Right renal cortex interstitium (tissue), 3 donors: ENCODE measurements around the gene WNT5A. TPM values are rescaled to one million over a fixed set of nuclear protein-coding genes. Genes with fewer than 3 reads are reported as not detected.
"Not testable (repeated sequence)": the region's sequence is repeated elsewhere in the genome, so short reads cannot be mapped to it uniquely, and the experiment has no call there.

Source experiments
- DNase-seq, 3 donors: peaks; one replicate each; pipeline ENCODE4 v3.0.0-alpha.2; 2013; ENCODE audit warnings: low read depth in 3 of 3, low spot score in 2 of 3
- polyA plus RNA-seq, 3 donors: library from polyadenylated mRNA; unstranded; fragments of 120-200 nt; gene quantifications; one replicate each; pipeline ENCODE4 v1.2.1, GENCODE V29; 2013; ENCODE audit not compliant: insufficient read length in 3 of 3

The WNT5A gene
- polyA plus RNA-seq, 3 donors = 38.4 to 44.3 (median 38.5) TPM

DNA sequence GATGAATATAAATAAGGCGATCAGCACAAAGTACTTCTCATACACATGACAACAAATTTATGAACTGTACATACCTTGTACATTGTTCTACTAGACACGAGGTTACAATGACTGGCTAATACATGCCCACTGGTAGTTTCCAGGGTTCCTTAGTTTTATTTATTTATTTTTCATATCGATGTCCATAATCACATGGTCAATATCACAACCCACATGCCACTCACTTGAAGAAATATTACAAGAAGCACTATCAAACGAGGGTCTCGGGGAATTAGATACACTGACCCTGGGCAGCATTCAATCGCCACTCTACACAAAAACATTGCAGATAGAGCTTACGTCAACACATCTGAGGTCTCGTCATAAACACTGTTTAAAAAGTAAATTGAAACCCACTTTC is 21.2 kb upstream of the WNT5A start:
- no peak for DNase-seq

DNA sequence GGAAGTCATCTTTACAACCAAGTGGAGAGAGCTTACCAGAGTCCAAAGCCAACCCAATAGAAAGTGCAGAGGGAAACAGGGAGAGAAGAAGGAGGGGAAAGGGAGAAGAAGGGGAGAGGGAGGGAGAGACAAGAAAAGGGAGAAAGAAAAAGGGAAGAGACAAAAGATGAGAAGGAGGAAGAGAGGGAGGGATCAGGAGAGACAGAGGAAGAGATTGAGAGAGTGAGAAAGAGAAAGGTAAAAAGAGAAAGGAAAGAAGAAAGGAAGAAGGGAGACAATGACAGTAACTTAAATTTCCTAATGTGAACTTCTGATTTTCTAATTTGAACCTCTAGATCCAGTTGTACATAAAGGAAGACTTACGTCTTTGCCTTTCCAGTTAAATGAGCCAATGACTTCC is 20.7 kb upstream of the WNT5A start:
- DNase-seq = no peak

DNA sequence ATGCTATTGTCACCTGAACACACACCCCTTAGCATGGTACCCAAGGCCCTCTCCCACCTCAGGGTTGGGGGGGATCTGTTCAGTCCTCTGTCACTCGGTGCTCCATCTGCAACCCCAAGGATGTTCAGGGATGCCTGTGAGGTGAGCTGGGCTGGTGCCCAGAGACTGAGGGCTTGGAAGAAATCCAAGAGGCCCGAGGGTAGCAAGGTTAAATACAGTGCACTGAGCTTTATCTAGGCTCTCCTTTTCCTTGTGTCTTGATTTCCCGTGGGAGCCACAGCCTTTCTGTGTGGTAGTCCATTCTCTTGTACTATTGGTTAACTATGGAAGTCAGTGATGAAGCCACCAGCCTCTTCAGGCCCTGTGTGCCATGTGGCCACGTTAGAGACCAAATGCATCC is 18.7 kb upstream of the WNT5A start:
- DNase-seq = no peak

DNA sequence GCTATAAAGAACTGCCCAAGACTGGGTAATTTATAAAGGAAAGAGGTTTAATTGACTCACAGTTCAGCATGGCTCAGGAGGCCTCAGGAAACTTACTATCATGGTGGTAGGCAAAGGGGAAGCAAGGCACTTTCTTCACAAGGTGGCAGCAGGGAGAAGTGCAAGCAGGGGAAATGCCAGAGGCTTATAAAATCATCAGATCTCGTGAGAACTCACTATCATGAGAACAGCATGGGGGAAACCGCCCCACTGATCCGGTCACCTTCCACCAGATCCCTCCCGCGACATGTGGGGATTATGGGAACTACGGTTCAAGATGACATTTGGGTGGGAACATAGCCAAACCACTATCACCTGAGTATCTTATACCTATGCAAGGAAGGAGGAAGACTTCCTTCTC is 18.0 kb upstream of the WNT5A start:
- not testable (repeated sequence) for DNase-seq

DNA sequence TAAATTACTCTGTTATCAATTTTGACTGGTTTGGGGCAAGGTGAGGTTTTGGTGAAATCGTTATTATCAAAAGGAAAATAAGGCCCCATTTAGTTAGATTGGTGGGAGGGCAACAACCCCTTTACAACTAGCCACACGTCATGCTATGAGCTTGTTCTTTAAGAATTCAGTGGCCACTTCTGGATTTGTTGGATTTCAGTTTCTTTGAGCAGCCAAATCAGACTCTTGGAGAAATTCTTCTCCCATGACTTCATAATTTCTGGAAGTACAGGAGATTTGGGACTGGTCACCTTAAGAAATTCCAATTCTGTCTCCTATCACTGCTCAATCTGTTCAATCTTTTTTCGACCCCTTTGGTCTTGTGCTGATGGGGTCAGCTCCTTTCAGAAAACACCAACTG is 14.8 kb upstream of the WNT5A start:
- no peak for DNase-seq

DNA sequence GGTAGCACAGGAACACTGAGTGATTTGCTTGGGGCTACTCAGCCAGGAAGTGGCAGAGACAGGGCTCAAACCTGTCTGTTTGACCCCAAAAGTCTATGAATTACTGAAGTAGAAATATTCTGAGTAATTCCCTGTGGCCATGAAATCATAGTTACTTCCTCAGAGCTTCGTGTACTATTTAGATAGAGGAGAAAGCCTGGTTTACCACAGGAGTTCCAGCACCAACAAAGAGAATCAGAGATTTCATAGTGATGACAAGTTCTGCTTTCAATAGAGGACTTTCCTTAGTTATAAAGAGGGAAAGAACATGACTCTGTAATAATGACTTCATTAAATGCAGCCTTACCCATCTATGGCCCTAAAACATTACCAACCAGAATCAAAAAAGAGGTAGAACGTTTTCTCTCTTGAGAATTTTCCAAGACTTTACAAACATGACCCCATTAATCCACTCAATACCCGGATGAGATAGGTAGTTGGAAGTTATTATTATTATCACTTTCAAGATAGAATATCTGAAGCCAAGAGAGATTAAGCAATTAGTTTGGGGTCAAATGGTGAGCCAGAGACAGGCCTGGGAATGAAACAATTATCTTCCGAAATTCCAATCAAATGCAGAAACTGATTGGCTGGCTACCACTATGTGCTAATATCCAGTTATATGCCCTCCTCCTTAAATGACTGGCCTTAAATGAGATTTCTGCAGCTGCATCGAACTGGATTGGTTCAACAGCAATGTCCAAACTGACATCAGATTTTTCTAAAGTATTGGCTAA is 13.6 kb upstream of the WNT5A start:
- DNase-seq = no peak

DNA sequence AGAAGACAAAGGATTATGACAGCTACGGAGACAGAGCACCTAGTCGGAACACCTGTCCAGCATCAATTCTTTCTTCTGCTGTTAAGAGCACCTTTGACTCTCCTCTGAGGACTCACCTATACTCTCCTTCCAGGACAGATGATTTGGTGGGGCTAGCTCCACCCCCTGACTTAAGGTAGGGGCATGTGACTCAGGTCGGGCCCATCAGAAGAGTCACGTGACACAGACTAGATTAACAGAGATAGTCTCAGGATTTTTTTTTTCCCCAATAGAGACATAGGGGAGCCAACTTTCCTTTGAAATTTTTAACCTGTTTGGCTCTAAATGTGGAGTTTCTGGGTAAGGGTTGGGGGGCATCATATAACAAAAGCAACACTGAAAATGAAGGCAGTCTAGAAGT is 11.4 kb upstream of the WNT5A start:
- DNase-seq = no peak

DNA sequence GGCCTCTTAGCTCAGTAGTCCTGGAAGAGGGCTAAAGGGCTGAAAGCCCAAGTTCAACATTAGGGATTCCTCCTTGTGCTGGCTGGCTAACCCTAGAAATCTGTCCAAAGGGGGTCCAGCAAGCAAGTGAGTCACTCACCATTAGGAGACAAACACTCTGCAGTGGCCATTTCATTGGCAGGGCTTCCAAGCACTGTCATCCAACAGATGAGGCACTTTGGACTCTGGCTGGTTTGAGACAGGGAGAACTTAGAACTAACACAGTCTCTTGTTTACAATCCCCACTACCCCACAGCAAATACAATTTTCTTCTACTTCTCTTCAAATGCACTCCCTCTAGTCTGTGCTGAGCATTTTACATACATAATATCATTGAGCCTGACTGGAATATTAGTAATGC is 10.1 kb upstream of the WNT5A start:
- DNase-seq = no peak

DNA sequence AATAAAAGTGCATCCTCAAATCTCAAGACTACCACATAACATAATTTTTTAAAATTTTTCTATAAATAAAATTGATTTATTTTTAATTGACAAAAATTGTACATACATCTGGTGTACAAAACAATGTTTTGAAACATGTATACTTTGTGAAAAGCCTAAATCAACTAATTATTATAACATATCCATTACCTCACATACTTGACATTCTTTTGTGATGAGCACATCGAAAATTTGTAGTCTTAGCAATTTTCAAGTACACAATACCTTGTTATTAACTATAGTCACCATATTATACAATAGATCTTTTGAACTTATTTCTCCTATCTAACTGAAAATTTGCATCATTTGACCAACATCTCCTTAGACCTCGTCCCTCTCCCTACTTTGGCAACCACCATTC is 7.9 kb upstream of the WNT5A start:
- no peak for DNase-seq

DNA sequence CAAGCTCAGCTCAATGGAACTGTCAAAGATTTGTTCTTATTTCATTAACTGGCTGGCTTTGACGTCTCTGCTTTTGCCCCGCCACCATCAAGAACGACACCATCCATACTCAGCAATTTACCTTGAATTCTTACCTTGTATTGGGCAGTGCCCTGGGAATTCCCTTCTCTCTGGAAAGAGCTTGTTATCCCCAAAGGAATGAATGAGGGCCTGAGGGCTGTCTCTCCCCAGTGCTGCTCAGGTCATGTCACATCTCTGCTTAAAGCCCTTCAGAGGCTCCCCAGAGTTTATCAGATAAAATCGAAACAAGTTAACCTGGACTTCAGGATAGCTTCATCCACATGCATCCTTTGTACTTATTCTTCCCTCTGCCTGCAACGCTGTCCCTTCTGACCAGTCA is 5.9 kb upstream of the WNT5A start:
- no peak for DNase-seq

DNA sequence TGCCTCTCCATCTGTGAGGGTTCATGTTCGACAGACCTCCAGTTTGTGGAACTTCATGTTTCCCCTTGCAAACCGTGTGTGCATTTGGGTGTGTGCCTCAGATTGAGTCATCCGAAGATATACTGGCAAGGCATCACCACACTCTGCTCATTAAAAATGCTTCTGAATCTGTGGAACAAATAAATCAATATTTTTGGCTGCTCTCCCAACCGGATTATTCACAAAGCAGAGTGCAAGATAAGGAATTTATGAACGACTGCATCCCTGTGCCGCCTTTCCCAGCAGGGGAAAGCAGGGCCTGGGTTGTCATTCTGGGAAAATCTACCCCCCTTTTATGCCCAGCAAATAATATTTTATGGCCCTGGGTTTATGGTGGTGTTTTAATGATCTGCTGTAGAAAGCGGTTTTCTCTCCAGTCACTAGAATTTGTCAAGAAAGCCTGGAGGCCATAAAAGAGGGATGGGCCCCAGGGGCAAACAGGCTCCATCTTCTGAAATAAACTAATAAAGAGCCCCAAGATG is 4.2 kb upstream of the WNT5A start:
- no peak for DNase-seq

DNA sequence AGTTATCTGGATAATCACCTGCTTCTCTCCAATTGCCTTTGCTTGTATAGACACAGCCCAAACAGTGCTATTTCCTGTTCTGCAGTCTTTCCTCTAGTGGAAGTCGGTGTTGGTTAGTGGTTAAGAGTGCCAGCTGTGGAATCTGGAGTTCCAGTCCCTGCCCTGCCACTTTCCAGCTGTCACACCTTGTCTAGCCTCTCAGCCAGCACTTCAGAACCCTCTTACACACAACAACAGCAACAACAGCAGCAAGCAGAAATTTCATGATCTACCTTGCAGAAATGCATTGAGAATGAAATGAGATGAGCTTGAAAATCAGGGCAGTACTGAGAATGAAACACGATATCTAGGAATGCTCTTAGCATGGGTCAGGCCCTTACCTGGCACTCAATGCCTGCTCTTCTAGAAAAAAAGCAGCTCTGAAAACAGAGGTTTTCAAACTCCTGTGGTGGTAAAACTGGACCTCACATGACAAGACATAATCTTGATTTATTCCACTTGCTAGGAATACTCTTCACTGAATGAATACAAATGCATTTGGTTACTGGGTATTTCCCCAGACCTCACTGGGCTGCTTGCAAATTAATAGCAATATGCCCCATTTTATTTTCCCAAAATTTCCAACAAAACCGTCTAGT is 3.3 kb upstream of the WNT5A start:
- no peak for DNase-seq

DNA sequence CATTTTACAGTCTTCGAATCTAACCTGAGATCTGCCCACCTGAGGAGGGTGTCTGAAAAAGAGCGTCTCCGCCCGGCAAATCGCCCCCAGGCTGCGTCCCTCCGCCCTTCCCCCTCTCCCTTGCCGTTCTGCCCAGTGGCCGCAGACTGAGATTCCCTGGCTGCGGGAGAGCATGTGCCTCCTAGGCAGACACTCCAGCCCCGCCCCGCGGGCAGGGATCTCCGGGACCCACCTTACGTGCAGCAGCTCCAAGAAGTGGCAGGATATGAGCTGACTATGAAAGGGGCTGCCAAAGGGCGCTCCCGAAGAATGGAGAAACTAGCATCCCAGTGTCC is 2.7 kb upstream of the WNT5A start:
- DNase-seq = no peak

DNA sequence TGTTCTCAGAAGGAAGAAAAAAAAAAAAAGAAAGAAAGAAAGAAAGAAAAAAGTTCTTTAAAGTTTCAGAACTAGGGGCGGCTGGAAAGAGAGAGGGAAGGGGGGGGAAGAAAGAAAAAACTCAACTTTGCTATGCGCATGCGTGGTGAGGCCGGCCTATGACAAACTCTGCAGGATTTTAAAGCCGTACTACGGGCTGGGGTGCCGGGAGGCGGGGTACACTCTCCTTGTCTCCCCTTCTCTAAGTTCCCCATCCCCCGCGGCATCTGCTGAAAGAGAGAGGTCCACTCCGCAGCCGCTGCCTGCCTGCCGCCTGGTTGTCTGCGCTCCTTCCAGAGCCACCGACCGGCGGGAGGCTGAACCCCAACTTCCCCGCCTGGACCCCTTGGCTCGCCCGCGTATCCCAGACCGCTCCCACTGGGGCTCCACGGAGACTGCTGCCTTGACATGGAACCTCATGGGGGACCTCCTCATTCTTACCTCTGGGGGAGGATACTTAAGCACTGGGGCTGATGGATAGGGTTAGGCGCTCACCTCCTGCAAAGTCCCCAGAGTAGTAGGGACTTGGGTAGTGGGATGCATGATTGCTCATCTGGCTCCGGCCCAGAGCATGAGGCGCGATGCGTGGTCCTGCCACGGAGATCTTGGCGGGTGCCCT is 1.4 kb upstream of the WNT5A start:
- DNase-seq = no peak

DNA sequence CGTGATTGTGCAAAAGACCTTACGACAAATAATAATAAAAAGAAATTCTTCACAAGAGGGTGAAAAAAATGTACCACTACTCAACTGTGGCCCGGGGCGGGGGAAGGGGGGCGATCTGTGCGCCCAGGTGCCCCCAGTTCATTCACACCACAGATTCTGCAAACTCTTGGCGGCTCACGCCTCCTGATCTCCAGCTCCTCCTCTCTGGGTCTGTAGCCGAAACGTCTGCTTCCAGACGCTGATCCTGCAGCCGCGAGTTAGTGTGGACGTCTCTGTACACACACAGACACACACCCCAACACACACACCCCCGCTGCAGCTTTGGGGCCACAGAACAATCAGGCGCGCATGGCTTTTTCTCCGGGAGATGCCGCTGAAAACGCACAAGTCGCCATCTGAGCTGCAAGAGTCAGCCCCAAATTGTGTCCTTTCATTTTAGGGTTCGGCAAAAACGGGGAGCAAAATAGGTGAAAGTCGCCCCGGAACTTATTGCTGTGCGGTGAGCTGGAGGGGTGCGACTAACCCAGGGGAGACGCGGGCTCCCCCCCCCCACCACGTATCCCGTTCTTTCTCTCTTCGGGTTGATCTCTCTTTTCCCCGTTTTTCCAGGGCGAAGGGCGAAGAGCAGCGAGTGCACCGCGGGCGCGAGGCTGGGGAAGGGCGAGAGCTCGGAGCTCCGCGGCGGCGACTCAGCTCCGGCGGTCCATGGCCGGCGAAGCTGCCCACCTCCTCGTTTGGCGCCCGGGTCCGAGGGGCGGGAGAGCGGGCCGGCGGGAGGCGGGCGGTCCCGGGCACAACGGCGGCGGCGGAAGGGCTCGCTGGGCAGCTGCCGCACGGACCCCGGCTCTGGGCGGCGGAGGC is 505 bp upstream of the WNT5A start:
- DNase-seq = no peak

DNA sequence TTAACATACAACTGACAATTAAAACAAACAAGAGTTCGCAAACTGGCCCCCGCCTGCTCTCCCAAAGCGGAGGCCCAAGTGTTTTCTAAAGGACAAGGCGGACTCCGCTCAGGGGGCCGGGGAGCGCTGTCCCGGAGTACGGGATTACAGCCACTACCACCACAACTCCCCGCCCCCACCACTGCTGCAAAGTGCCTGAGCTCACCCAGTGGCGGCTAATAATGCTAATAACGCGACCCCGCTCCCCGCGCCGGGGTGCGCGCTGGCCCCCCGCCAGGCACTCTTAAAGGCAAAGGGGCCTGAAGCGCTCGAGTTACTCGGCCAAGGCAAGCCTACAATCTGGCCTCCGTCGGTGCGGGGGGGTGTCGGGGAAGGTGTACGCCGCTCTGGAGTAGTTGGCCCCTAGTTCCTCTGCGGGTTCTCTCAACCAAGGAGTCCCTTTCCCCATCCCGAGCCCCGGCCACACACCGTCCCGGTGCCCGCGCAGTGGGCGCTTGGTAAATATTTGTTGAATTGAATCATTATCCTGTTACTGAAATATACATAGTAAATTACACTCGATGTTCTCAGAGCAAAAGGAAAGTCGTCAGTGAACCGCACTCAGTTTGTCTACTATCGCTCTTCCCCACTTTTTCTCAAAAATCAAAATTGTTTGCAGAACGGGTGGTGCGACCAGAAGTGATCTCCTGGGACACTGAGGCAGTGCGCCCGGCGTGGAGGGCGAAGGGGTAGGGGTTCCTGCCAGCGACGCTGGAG is 827 bp downstream of the WNT5A start:
- DNase-seq = no peak

DNA sequence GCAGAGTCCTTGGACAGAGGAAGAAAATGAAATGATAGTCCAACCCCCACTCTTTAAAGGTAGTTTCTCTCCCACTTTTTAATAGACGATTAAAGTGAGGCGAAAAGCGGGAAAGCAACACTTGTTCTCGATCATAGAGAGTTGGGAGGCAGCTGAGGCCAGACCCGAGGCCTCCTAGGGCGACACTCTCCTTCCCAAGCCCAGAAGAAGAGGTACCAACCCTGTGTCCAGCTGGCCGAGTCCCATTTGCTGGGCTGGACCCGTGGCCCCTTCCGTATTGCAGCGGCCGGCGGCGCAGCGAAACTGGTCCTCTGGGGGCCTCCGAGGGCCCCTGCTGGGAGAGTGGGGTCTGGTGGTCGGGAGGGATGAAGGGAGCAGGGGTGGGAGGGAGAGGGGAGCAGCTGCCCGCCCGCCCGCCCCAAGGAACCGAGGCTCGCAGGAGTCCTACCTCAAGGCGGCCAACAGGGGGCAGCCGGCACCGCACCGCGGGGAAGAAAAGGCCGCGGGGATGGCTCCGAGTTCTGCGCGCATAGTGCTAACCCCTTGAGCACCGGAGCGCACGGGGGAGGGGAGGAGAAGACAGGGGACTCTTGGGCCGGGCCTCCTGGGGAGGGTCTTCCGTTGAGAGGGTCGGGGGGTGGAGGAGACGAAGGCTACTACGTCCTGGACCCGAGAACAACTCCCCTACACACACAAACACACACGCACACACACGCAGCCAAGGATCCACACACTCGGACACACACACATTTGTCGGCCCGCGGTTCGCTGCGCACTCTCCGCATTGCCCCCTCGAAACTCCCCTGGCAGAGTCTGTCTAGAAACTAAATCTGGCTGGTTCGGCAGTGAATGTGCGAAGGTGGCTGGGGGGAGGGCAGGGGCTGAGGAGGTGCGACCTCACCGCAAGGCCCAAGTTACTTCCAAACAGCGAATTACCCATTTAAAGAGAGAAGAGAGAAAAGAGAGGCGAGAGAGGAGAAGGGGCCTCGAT is 2.0 kb downstream of the WNT5A start:
- DNase-seq = no peak

DNA sequence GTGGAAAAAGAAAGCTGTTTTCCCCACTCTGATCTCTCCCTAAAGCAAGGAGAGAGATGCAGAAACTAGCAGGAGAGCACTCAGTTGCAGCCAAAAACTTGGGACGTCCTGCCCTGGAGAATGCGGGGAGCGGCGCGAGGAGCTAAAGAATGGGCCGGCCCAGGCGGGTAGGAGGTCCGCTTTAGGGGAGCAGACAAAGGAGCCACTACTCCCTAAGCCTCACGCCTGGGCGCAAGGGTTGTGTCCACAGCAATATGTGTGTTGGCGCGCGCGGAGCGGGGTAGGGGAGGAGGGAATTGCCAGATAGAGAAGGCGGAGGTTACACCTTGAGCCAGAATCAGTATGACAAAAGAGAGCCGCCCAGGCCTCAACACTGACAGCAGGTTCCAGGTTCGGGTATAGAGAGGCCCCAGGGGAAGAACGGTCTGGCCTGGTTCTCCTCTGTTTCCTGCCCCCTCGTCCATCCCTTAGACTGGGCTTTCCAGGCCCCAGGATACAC is 2.9 kb downstream of the WNT5A start:
- DNase-seq = no peak
